WERI-Rb-1 (cell line): ENCODE measurements around the gene TEX22.

ENCODE experiments used
- DNase-seq: peaks from one replicate; pipeline ENCODE4 v3.0.0-alpha.2; 2020
- H3K27ac ChIP-seq: fragments of 250-450 bp; sonication (Bioruptor Pico); 2 replicates; pipeline ENCODE4 v1.5.1; 2020; ENCODE audit warnings: mild to moderate bottlenecking, moderate library complexity
- H3K27me3 ChIP-seq: fragments of 250-450 bp; sonication (Bioruptor Pico); 2 replicates; pipeline ENCODE4 v1.5.1; 2021; ENCODE audit warnings: mild to moderate bottlenecking, low read depth, moderate library complexity; ENCODE audit not compliant: insufficient read depth, severe bottlenecking
- H3K36me3 ChIP-seq: fragments of 250-450 bp; sonication (Bioruptor Pico); 2 replicates; pipeline ENCODE4 v1.5.1; 2020; ENCODE audit warnings: mild to moderate bottlenecking, moderate library complexity
- H3K4me3 ChIP-seq: 2 replicates; pipeline ENCODE4 v1.5.1; 2011; ENCODE audit warnings: low read depth, mild to moderate bottlenecking, control low read depth, low read length
- H3K9me3 ChIP-seq: fragments of 250-450 bp; sonication (Bioruptor Pico); 2 replicates; pipeline ENCODE4 v1.5.1; 2021; ENCODE audit warnings: mild to moderate bottlenecking, moderate library complexity; ENCODE audit not compliant: severe bottlenecking
- CTCF ChIP-seq: IDR thresholded peaks from 2 replicates; pipeline ENCODE4 v1.5.1; 2011; ENCODE audit warnings: low read depth, mild to moderate bottlenecking, control low read depth, inconsistent platforms, low read length

Gene TEX22

DNA sequence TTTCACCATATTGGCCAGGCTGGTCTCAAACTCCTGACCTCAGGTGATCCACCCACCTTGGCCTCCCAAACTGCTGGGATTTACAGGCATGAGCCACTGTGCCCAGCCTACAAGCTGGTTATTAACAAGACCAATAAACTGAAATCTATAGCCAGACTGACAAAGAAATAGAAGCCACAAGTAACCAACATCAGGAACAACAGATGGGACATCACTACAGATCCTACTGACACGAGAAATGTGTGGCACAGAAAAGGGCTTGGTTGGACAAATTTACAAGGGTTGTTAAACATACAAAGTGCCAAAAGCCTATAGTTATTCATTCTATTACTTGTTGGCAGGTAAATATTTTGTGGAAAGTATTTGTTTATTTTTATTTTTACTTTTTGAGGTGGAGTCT, 32.9 kb downstream of the TEX22 start:
- no peak overlapping the region for H3K27ac ChIP-seq
- H3K9me3 ChIP-seq, result peaks cover 5% of the 10 kb centered on the region
- no peak overlapping the region for H3K4me3 ChIP-seq
- no peak for DNase-seq
- H3K27me3 ChIP-seq, result no peaks in the 10 kb centered on the region
- peaks cover 27% of the 10 kb centered on the region for H3K36me3 ChIP-seq
- no peak for TF ChIP-seq CTCF

GRCh38 chr14:105432657-105433056, 34.3 kb downstream of the TEX22 start:
- TF ChIP-seq CTCF, result no peak
- no peak for DNase-seq

GRCh38 chr14:105433161-105433605, 34.8 kb downstream of the TEX22 start:
- Histone ChIP-seq H3K27me3 (no peaks in the 10 kb centered on the region), H3K27ac (no peak overlapping the region), H3K4me3 (no peak overlapping the region), H3K9me3 (peaks cover 5% of the 10 kb centered on the region), H3K36me3 (peaks cover 15% of the 10 kb centered on the region; the same call in 1 of the 2 replicates)
- TF ChIP-seq CTCF, result no peak
- no peak for DNase-seq

More at GRCh38 chr14:105432657-105433056, 34.3 kb downstream of the TEX22 start:
- Histone ChIP-seq H3K27me3 (no peaks in the 10 kb centered on the region), H3K4me3 (no peak overlapping the region), H3K9me3 (peaks cover 5% of the 10 kb centered on the region), H3K27ac (no peak overlapping the region), H3K36me3 (peaks cover 15% of the 10 kb centered on the region; the same call in 1 of the 2 replicates)

DNA sequence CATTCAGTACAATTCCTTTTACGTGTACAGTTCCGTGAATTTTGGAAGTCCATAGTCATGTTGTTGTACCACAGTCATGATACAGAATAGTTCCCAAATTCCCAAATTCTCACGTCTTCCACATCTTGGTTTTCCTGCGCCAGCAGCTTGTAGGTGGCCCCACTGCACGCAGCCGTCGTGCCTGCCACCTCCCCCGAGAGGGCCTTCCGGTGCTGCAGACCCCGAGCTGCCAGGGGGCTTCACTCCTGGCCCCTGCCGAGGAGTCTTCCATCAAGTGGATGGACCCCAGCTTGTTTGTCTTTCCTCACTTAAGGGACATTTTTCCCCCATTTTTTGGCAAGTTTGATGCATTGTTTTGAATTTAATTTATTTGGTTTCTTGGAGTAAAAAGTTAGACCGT, 38.1 kb downstream of the TEX22 start:
- Histone ChIP-seq H3K36me3 (peaks cover 2% of the 10 kb centered on the region; the same call in 1 of the 2 replicates), H3K27ac (no peak overlapping the region), H3K4me3 (no peak overlapping the region), H3K27me3 (no peaks in the 10 kb centered on the region), H3K9me3 (no peaks in the 10 kb centered on the region)
- no peak for DNase-seq
- no peak for TF ChIP-seq CTCF

GRCh38 chr14:105436891-105437722, 38.8 kb downstream of the TEX22 start:
- Histone ChIP-seq H3K36me3 (peaks cover 2% of the 10 kb centered on the region; the same call in 1 of the 2 replicates), H3K27ac (no peak overlapping the region), H3K27me3 (no peaks in the 10 kb centered on the region), H3K4me3 (no peak overlapping the region), H3K9me3 (no peaks in the 10 kb centered on the region)
- DNase-seq, result no peak
- no peak for TF ChIP-seq CTCF
